WTC11 (cell line): ENCODE data around the gene FEN1. TPM values are rescaled to one million over a fixed set of nuclear protein-coding genes. Genes with fewer than 3 reads are reported as not detected.

Experiments used
- CREM ChIP-seq: sonication (generic); formaldehyde crosslinking; IDR thresholded peaks from 2 replicates; pipeline ENCODE4 v1.8.1; 2022; ENCODE audit warnings: mild to moderate bottlenecking, missing genetic modification reagents, moderate library complexity
- ELF4 ChIP-seq: sonication (generic); formaldehyde crosslinking; IDR thresholded peaks from 2 replicates; pipeline ENCODE4 v1.8.1; 2022; ENCODE audit warnings: low read depth, mild to moderate bottlenecking, moderate library complexity, missing genetic modification reagents
- GTF2I ChIP-seq: fragments of 250-450 bp; sonication (Bioruptor Pico); conservative IDR thresholded peaks from 2 replicates; pipeline ENCODE4 v1.4.0; 2021; ENCODE audit warnings: mild to moderate bottlenecking
- HMGA2 ChIP-seq: fragments of 250-450 bp; sonication (Bioruptor Pico); IDR thresholded peaks from 2 replicates; pipeline ENCODE4 v1.4.0; 2021; ENCODE audit warnings: mild to moderate bottlenecking, moderate library complexity
- IRF2 ChIP-seq: sonication (generic); formaldehyde crosslinking; IDR thresholded peaks from 2 replicates; pipeline ENCODE4 v1.8.0; 2022; ENCODE audit warnings: low read depth, missing genetic modification reagents, borderline replicate concordance
- JUN ChIP-seq: sonication (generic); formaldehyde crosslinking; IDR thresholded peaks from 2 replicates; pipeline ENCODE4 v1.8.0; 2023; ENCODE audit warnings: mild to moderate bottlenecking, missing genetic modification reagents
- KAT7 ChIP-seq: sonication (generic); formaldehyde crosslinking; IDR thresholded peaks from 2 replicates; pipeline ENCODE4 v1.8.1; 2023; ENCODE audit warnings: missing genetic modification reagents, mild to moderate bottlenecking, borderline replicate concordance
- MYBL2 ChIP-seq: sonication (generic); formaldehyde crosslinking; IDR thresholded peaks from 2 replicates; pipeline ENCODE4 v1.8.1; 2023; ENCODE audit warnings: mild to moderate bottlenecking, moderate library complexity, missing genetic modification reagents
- NR2C2 ChIP-seq: sonication (generic); formaldehyde crosslinking; IDR thresholded peaks from 2 replicates; pipeline ENCODE4 v1.8.0; 2022; ENCODE audit warnings: mild to moderate bottlenecking, missing genetic modification reagents
- RORB ChIP-seq: fragments of 250-450 bp; sonication (Bioruptor Pico); IDR thresholded peaks from 2 replicates; pipeline ENCODE4 v1.9.0; 2021; ENCODE audit warnings: mild to moderate bottlenecking
- SMAD4 ChIP-seq: sonication (generic); formaldehyde crosslinking; IDR thresholded peaks from 2 replicates; pipeline ENCODE4 v1.8.0; 2022; ENCODE audit warnings: mild to moderate bottlenecking, missing genetic modification reagents
- SP1 ChIP-seq: sonication (generic); formaldehyde crosslinking; conservative IDR thresholded peaks from 2 replicates; pipeline ENCODE4 v1.8.1; 2022; ENCODE audit warnings: missing genetic modification reagents
- TEAD1 ChIP-seq: sonication (generic); formaldehyde crosslinking; IDR thresholded peaks from 2 replicates; pipeline ENCODE4 v1.8.0; 2022; ENCODE audit warnings: mild to moderate bottlenecking, missing genetic modification reagents
- ZNF121 ChIP-seq: sonication (generic); formaldehyde crosslinking; IDR thresholded peaks from 2 replicates; pipeline ENCODE4 v1.8.0; 2023; ENCODE audit warnings: missing genetic modification reagents
- ZNF396 ChIP-seq: fragments of 250-450 bp; sonication (Bioruptor Pico); IDR thresholded peaks from 2 replicates; pipeline ENCODE4 v1.8.0; 2021; ENCODE audit warnings: mild to moderate bottlenecking, moderate library complexity, borderline replicate concordance
- ZNF416 ChIP-seq: fragments of 250-450 bp; sonication (Bioruptor Pico); IDR thresholded peaks from 2 replicates; pipeline ENCODE4 v1.9.0; 2021; ENCODE audit warnings: mild to moderate bottlenecking, inconsistent platforms
- ZNF423 ChIP-seq: fragments of 250-450 bp; sonication (Bioruptor Pico); IDR thresholded peaks from 2 replicates; pipeline ENCODE4 v2.1.2; 2022; ENCODE audit warnings: mild to moderate bottlenecking, moderate library complexity
- total RNA-seq: library from RNA; stranded (reverse); gene quantifications from 3 replicates; pipeline ENCODE4 v1.2.3, GENCODE V29; 2021
- TF ChIP-seq, protein P1 (sequence below): fragments of 200-600 bp; IDR thresholded peaks from 2 replicates; pipeline ENCODE4 v1.8.0; 2022; ENCODE audit warnings: antibody characterized with exemption
- TF ChIP-seq, protein P2 (sequence below): fragments of 250-450 bp; sonication (Bioruptor Pico); conservative IDR thresholded peaks from 2 replicates; pipeline ENCODE4 v1.9.0; 2021; ENCODE audit warnings: mild to moderate bottlenecking
- TF ChIP-seq, protein P3 (sequence below): sonication (generic); formaldehyde crosslinking; IDR thresholded peaks from 2 replicates; pipeline ENCODE4 v1.8.1; 2022; ENCODE audit warnings: mild to moderate bottlenecking, moderate library complexity, missing genetic modification reagents
- TF ChIP-seq, protein P4 (sequence below): sonication (generic); formaldehyde crosslinking; IDR thresholded peaks from 2 replicates; pipeline ENCODE4 v1.8.1; 2023; ENCODE audit warnings: mild to moderate bottlenecking, missing genetic modification reagents, moderate library complexity
- TF ChIP-seq, protein P5 (sequence below): sonication (generic); formaldehyde crosslinking; IDR thresholded peaks from 2 replicates; pipeline ENCODE4 v1.8.1; 2023; ENCODE audit warnings: mild to moderate bottlenecking, missing genetic modification reagents
- TF ChIP-seq, protein P6 (sequence below): fragments of 250-450 bp; sonication (Bioruptor Pico); IDR thresholded peaks from 2 replicates; pipeline ENCODE4 v1.9.0; 2021; ENCODE audit warnings: moderate library complexity, mild to moderate bottlenecking, inconsistent platforms, borderline replicate concordance
- TF ChIP-seq, protein P7 (sequence below): fragments of 250-450 bp; sonication (Bioruptor Pico); IDR thresholded peaks from 2 replicates; pipeline ENCODE4 v2.1.2; 2022; ENCODE audit warnings: mild to moderate bottlenecking, moderate library complexity
- TF ChIP-seq, protein P8 (sequence below): sonication (generic); formaldehyde crosslinking; conservative IDR thresholded peaks from 2 replicates; pipeline ENCODE4 v1.8.1; 2023; ENCODE audit warnings: mild to moderate bottlenecking, low read depth, missing genetic modification reagents, moderate library complexity

Gene FEN1
- total RNA-seq, 1 experiment from 2014 or later, result 96.3 TPM

DNA sequence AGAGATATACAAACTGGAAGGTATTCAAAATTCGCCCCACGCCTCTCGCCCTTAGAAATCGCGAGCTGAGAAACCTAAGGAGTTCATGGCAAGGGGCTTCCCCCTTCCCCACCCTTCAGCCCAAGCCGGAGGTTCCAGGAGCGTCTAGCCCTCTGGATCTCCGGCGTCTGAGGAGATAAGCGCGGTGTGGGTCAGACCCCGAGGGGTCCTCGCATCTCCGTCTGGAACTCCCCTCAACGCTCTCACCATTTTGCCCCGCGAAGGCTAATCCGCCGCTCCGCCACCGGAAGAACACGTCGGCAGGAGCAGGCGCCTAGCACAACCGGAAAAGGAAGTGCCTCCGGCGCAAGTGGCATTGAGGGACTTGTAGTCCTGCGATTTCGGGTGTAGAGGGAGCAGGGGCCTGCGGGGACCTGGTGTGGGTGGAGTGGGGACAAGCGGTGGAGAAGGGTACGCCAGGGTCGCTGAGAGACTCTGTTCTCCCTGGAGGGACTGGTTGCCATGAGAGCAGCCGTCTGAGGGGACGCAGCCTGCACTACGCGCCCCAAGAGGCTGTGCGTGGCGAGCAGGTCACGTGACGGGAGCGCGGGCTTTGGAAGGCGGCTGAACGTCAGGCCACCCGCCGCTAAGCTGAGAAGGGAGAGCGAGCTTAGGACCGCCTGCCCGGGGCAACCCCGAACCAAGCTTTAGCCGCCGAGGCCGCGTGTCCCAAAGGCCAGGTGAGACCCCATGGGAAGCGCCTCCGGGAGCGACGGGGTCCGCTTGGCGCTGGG is at the start of gene FEN1, which contains the start of gene TMEM258 (continued):
- TF ChIP-seq, protein P1, sequence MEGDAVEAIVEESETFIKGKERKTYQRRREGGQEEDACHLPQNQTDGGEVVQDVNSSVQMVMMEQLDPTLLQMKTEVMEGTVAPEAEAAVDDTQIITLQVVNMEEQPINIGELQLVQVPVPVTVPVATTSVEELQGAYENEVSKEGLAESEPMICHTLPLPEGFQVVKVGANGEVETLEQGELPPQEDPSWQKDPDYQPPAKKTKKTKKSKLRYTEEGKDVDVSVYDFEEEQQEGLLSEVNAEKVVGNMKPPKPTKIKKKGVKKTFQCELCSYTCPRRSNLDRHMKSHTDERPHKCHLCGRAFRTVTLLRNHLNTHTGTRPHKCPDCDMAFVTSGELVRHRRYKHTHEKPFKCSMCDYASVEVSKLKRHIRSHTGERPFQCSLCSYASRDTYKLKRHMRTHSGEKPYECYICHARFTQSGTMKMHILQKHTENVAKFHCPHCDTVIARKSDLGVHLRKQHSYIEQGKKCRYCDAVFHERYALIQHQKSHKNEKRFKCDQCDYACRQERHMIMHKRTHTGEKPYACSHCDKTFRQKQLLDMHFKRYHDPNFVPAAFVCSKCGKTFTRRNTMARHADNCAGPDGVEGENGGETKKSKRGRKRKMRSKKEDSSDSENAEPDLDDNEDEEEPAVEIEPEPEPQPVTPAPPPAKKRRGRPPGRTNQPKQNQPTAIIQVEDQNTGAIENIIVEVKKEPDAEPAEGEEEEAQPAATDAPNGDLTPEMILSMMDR, result no peak
- TF ChIP-seq MYBL2 (CRISPR knock-in tag), result no peak
- no peak for TF ChIP-seq KAT7 (CRISPR knock-in tag)
- TF ChIP-seq, protein P2, sequence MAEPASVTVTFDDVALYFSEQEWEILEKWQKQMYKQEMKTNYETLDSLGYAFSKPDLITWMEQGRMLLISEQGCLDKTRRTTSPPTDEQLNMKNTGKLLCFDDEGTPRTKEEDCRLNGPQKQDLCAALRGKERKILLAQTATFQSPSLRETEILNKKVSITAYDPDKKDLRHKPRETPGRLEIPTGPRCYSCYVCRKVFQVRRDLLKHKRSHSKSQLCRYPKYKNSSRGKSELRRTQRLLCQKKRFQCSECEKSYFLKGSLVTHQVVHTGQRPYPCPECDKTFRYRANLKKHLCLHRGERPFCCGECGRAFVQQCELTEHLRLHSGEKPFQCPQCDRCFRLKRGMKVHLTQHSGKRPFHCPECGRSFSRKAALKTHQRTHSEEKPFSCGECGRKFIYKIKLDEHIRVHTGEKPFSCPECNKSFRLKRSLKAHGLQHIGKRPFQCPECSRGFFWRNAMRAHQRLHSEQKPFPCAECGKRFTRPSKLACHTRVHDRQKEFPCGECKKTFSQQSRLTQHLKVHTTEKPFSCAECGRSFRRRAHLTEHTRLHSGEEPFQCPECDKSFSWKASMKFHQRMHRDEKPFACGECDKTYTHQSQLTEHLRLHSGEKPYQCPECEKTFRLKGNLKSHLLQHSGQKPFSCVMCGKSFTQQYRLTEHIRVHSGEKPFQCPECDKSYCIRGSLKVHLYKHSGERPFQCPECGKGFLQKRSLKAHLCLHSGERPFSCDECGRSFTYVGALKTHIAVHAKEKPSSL (CRISPR knock-in tag), result no peak
- TF ChIP-seq, protein P3, sequence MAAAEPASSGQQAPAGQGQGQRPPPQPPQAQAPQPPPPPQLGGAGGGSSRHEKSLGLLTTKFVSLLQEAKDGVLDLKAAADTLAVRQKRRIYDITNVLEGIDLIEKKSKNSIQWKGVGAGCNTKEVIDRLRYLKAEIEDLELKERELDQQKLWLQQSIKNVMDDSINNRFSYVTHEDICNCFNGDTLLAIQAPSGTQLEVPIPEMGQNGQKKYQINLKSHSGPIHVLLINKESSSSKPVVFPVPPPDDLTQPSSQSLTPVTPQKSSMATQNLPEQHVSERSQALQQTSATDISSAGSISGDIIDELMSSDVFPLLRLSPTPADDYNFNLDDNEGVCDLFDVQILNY (CRISPR knock-in tag), result peak; percentile 98
- TF ChIP-seq IRF2 (CRISPR knock-in tag), result no peak
- peak; percentile 43; the same call in 1 of the 2 replicates for TF ChIP-seq NR2C2
- TF ChIP-seq, protein P4, sequence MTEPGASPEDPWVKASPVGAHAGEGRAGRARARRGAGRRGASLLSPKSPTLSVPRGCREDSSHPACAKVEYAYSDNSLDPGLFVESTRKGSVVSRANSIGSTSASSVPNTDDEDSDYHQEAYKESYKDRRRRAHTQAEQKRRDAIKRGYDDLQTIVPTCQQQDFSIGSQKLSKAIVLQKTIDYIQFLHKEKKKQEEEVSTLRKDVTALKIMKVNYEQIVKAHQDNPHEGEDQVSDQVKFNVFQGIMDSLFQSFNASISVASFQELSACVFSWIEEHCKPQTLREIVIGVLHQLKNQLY (CRISPR knock-in tag), result no peak
- TF ChIP-seq, protein P5, sequence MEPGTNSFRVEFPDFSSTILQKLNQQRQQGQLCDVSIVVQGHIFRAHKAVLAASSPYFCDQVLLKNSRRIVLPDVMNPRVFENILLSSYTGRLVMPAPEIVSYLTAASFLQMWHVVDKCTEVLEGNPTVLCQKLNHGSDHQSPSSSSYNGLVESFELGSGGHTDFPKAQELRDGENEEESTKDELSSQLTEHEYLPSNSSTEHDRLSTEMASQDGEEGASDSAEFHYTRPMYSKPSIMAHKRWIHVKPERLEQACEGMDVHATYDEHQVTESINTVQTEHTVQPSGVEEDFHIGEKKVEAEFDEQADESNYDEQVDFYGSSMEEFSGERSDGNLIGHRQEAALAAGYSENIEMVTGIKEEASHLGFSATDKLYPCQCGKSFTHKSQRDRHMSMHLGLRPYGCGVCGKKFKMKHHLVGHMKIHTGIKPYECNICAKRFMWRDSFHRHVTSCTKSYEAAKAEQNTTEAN (CRISPR knock-in tag), result no peak
- TF ChIP-seq, protein P6, sequence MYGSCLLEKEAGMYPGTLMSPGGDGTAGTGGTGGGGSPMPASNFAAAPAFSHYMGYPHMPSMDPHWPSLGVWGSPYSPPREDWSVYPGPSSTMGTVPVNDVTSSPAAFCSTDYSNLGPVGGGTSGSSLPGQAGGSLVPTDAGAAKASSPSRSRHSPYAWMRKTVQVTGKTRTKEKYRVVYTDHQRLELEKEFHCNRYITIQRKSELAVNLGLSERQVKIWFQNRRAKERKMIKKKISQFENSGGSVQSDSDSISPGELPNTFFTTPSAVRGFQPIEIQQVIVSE, result no peak
- no peak for TF ChIP-seq HMGA2
- TF ChIP-seq, protein P7, sequence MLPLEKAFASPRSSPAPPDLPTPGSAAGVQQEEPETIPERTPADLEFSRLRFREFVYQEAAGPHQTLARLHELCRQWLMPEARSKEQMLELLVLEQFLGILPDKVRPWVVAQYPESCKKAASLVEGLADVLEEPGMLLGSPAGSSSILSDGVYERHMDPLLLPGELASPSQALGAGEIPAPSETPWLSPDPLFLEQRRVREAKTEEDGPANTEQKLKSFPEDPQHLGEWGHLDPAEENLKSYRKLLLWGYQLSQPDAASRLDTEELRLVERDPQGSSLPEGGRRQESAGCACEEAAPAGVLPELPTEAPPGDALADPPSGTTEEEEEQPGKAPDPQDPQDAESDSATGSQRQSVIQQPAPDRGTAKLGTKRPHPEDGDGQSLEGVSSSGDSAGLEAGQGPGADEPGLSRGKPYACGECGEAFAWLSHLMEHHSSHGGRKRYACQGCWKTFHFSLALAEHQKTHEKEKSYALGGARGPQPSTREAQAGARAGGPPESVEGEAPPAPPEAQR, result no peak
- no peak for TF ChIP-seq ZNF416
- no peak for TF ChIP-seq RORB
- TF ChIP-seq, protein P8, sequence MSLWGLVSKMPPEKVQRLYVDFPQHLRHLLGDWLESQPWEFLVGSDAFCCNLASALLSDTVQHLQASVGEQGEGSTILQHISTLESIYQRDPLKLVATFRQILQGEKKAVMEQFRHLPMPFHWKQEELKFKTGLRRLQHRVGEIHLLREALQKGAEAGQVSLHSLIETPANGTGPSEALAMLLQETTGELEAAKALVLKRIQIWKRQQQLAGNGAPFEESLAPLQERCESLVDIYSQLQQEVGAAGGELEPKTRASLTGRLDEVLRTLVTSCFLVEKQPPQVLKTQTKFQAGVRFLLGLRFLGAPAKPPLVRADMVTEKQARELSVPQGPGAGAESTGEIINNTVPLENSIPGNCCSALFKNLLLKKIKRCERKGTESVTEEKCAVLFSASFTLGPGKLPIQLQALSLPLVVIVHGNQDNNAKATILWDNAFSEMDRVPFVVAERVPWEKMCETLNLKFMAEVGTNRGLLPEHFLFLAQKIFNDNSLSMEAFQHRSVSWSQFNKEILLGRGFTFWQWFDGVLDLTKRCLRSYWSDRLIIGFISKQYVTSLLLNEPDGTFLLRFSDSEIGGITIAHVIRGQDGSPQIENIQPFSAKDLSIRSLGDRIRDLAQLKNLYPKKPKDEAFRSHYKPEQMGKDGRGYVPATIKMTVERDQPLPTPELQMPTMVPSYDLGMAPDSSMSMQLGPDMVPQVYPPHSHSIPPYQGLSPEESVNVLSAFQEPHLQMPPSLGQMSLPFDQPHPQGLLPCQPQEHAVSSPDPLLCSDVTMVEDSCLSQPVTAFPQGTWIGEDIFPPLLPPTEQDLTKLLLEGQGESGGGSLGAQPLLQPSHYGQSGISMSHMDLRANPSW, result no peak
- TF ChIP-seq ZNF423, result no peak
- TF ChIP-seq GTF2I, result no peak
- no peak for TF ChIP-seq TEAD1 (CRISPR knock-in tag)
- TF ChIP-seq SP1, result peak; percentile 47; the same call in 1 of the 2 replicates
- peak; percentile 58; the same call in 1 of the 2 replicates for TF ChIP-seq JUN (CRISPR knock-in tag)
- peak; percentile 66; the same call in 1 of the 2 replicates for TF ChIP-seq CREM (CRISPR knock-in tag)
- TF ChIP-seq ZNF396 (CRISPR knock-in tag), result no peak
- TF ChIP-seq ZNF121 (CRISPR knock-in tag), result no peak
- TF ChIP-seq ELF4, result no peak
- 0 out of 2 replicates have a peak, but pooled peaks have one; percentile 13 for TF ChIP-seq SMAD4 (CRISPR knock-in tag)
